HG03196 (cell line): ENCODE results near the gene RIPK3.
"Not testable (repeated sequence)": the region's sequence is repeated elsewhere in the genome, so short reads cannot be mapped to it uniquely, and the experiment has no call there.

Experiments used
- ATAC-seq: cut with Tn5 transposase; IDR thresholded peaks from one replicate; pipeline ENCODE4 v1.9.1; 2021; ENCODE audit not compliant: unreplicated experiment

The RIPK3 gene

GRCh38 chr14:24369907-24370687, 30.3 kb upstream of the RIPK3 start:
- ATAC-seq = no peak

DNA sequence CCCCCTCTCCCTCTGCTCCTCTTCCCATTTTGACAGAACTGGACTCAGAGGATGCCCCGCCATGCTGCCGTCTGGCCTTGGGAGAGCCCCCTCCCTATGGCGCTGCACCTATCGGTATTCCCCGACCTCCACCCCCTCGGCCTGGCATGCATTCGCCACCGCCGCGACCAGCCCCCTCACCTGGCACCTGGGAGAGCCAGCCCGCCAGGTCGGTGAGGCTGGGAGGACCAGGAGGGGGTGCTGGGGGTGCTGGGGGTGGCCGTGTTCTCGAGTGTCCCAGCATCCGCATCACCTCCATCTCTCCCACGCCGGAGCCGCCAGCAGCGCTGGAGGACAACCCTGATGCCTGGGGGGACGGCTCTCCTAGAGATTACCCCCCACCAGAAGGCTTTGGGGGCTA, 29.7 kb upstream of the RIPK3 start:
- ATAC-seq = no peak

- ATAC-seq = no peak
Measured at GRCh38 chr14:24368562-24369252, 28.9 kb upstream of the RIPK3 start.

- no peak for ATAC-seq
Measured at GRCh38 chr14:24368212-24368561, 28.4 kb upstream of the RIPK3 start.

- ATAC-seq = no peak
Measured at GRCh38 chr14:24367514-24368211, 27.9 kb upstream of the RIPK3 start, which contains the start of gene NFATC4. Gene NFATC4 (plus strand): TSS chr14:24368184. CDS start chr14:24368341, 157 bp downstream.

- peak; percentile 57 for ATAC-seq
Measured at GRCh38 chr14:24366721-24367513, 27.1 kb upstream of the RIPK3 start.

DNA sequence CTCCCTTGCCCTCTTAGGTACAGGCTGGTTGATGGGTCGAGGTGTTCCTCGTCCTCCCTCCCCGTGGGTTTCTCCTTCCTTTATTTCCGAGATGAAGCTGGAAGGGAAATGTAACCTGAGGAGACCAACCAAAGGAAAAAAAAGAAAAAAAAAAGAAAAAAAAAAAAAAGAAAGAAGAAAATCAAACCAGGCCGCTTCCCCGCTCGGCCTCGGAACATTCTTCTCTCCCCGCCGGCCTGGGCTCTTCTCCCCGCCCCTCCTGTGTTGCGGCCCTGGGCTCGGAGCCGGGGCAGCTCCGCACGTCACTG, 26.6 kb upstream of the RIPK3 start:
- no peak for ATAC-seq

DNA sequence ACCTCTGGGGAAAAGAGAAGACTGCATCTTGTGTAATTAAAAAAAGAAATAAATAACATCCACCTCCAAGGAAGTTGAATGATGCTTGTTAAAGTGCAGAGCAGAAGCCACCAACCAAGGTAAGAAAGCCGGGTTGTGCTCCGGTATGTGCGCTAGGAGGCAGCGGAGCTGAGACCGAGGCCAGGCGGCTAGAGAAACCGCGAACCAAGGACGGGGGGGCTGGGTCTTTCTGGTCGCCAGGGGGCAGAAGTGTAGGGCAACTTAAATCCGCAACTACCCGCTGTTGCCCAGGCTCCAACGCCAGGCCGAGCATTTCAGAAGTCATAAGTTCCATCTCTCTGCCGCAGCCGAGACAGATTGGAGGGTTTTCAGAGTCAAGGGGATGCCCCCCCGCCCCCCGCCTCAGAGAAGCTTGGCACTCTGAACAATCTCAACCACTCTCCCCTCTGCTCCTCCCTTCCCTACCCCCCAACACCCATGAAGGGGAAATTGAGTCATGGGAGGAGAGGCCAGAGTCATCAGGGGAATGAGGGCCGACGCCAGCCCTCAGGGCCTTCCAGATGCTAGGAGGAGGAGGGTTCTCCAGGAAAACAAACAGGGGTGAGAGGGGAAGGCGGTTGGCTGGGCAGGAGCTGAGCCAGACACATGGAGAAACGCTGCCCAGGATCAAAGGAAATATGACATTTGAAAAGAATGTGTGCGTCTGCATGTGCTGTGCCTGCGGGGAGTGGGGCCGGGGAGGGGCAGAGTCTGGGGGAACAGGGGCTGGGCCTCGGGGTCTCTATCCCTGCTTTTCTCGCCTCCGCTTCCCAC, 26.0 kb upstream of the RIPK3 start:
- ATAC-seq = no peak

- no peak for ATAC-seq
Measured at GRCh38 chr14:24364841-24365240, 25.1 kb upstream of the RIPK3 start.

- no peak for ATAC-seq
Measured at GRCh38 chr14:24363401-24363800, 23.6 kb upstream of the RIPK3 start.

DNA sequence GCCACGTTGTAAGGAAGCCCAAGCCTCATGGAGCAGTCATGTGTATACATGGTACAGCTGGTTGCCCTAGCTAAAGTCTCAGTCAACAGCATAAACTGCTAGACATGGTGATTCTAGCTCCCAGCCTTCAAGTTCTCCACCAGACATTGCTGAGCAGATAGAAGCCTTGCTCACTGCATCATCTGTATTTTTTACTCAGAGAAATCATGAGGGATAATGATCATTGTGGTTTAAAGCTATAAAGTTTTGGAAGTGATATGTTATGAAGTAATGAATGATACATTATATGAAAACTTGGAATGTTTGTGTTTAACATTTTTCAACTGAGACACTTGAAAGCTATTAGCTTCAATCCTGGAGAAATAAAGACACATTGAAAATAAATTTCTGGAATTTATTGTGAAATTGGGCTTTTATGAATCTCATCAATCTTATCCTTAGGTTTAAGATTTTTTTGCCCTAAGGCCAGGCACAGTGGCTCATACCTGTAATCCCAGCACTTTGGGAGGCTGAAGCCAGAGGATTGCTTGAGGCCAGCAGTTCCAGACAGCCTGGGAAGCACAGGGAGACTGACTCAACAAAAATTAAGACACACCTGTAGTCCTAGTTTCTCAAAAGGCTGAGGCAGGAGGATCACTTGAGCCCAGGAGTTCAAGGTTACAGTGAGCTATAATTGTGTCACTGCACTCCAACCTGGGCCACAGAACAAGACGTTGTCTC, 22.6 kb upstream of the RIPK3 start:
- no peak for ATAC-seq

DNA sequence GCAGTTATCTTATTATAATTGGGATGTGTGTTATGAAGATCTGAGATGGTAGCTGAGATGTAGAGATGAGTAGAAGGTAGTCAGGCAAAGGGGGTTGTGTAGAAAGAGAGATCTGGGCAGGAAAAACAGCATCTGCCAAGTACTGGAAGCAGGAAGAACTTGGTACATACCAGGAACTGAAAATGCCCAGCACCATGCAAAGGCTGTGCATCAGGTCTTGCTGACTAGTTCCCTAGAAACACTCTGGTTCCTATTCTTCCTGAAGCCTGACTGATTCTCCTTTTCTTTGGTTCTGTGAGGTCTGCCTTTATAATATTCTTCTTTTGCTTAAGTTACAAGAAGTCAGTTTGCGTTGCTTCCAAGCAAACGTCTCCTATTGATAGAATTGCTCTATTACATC, 21.5 kb upstream of the RIPK3 start:
- no peak for ATAC-seq

GRCh38 chr14:24360281-24360680, 20.5 kb upstream of the RIPK3 start:
- ATAC-seq = no peak

- no peak for ATAC-seq
Measured at GRCh38 chr14:24356208-24356607, 16.4 kb upstream of the RIPK3 start.

- no peak for ATAC-seq
Measured at GRCh38 chr14:24355009-24355408, 15.2 kb upstream of the RIPK3 start.

DNA sequence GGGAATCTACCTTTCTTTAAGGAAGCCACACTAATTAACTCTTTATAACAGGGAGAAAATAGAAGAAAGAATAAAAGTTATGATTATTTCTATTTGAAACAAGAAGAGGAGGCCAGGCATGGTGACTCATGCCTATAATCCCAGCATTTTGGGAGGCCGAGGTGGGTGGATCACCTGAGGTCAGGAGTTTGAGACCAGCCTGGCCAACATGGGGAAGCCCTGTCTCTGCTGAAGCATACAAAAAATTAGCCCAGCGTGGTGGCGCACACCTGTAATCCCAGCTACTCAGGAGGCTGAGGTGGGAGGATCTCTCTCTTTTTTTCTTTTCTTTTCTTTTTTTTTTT, 14.7 kb upstream of the RIPK3 start:
- not testable (repeated sequence) for ATAC-seq

GRCh38 chr14:24353559-24354481, 14.0 kb upstream of the RIPK3 start:
- no peak for ATAC-seq

GRCh38 chr14:24351517-24351916, 11.7 kb upstream of the RIPK3 start:
- ATAC-seq = no peak

GRCh38 chr14:24349742-24350141, 10.0 kb upstream of the RIPK3 start:
- no peak for ATAC-seq
